DMS53 treated with DMSO at 0.1 percent for 48 hours (cell line): ENCODE results near the gene ZNF69.
A peak's percentile ranks its signal among the peaks of the same experiment; 100 is the strongest.
"Not testable (repeated sequence)": the region's sequence is repeated elsewhere in the genome, so short reads cannot be mapped to it uniquely, and the experiment has no call there.

Experiments
- DNase-seq: peaks from one replicate; lab custom pipeline; 2025; ENCODE audit not compliant: unreplicated experiment; lab: John Stamatoyannopoulos, UW

The ZNF69 gene

GRCh38 chr19:11887611-11888531, at the start of gene ZNF69:
TSS of gene ZNF69 (plus strand) at chr19:11887782. CDS start at chr19:11887924, 142 bp downstream.
- peak; percentile 58 for DNase-seq

GRCh38 chr19:11843722-11844121, 43.9 kb upstream of the ZNF69 start:
- no peak for DNase-seq

GRCh38 chr19:11847615-11848014, 40.0 kb upstream of the ZNF69 start:
- DNase-seq: not testable (repeated sequence)

- no peak for DNase-seq
Measured at GRCh38 chr19:11848200-11848593, 39.4 kb upstream of the ZNF69 start.

- DNase-seq: peak; percentile 77
Measured at GRCh38 chr19:11848594-11849469, 38.8 kb upstream of the ZNF69 start, which contains the start of gene ZNF439. TSS of gene ZNF439 (plus strand) at chr19:11848726. CDS start at chr19:11848868, 142 bp downstream.

- not testable (repeated sequence) for DNase-seq
Measured at GRCh38 chr19:11850289-11850688, 37.3 kb upstream of the ZNF69 start.

GRCh38 chr19:11853358-11853757, 34.2 kb upstream of the ZNF69 start:
- no peak for DNase-seq

- DNase-seq: no peak
Measured at GRCh38 chr19:11856596-11857250, 30.9 kb upstream of the ZNF69 start.

GRCh38 chr19:11860721-11861120, 26.9 kb upstream of the ZNF69 start:
- no peak for DNase-seq

- DNase-seq: no peak
Measured at GRCh38 chr19:11861301-11861700, 26.3 kb upstream of the ZNF69 start.

GRCh38 chr19:11867766-11868165, 19.8 kb upstream of the ZNF69 start:
- not testable (repeated sequence) for DNase-seq

- DNase-seq: no peak
Measured at GRCh38 chr19:11868188-11868587, 19.4 kb upstream of the ZNF69 start.

GRCh38 chr19:11872624-11873023, 15.0 kb upstream of the ZNF69 start:
- DNase-seq: no peak

- DNase-seq: no peak
Measured at GRCh38 chr19:11873762-11874161, 13.8 kb upstream of the ZNF69 start.

GRCh38 chr19:11879687-11880266, 7.8 kb upstream of the ZNF69 start:
- not testable (repeated sequence) for DNase-seq

GRCh38 chr19:11880598-11880997, 7.0 kb upstream of the ZNF69 start:
- no peak for DNase-seq

GRCh38 chr19:11881151-11881800, 6.3 kb upstream of the ZNF69 start:
- DNase-seq: peak; percentile 46

- DNase-seq: no peak
Measured at GRCh38 chr19:11882606-11883005, 5.0 kb upstream of the ZNF69 start.

- DNase-seq: no peak
Measured at GRCh38 chr19:11887234-11887610, 360 bp upstream of the ZNF69 start.

- DNase-seq: not testable (repeated sequence)
Measured at GRCh38 chr19:11889901-11890300, 2.3 kb downstream of the ZNF69 start.
